ENCODE results near the gene CAPN5. TPM values are rescaled to one million over a fixed set of nuclear protein-coding genes. Genes with fewer than 3 reads are reported as not detected.

CAPN5 gene
- total and polyA plus RNA-seq, 10 of the 15 experiments (the other 5 are each of a cell fraction or from before 2014, with no cell fraction given), result 0.02 to 0.33 (median 0.07) TPM; not detected in 3

DNA sequence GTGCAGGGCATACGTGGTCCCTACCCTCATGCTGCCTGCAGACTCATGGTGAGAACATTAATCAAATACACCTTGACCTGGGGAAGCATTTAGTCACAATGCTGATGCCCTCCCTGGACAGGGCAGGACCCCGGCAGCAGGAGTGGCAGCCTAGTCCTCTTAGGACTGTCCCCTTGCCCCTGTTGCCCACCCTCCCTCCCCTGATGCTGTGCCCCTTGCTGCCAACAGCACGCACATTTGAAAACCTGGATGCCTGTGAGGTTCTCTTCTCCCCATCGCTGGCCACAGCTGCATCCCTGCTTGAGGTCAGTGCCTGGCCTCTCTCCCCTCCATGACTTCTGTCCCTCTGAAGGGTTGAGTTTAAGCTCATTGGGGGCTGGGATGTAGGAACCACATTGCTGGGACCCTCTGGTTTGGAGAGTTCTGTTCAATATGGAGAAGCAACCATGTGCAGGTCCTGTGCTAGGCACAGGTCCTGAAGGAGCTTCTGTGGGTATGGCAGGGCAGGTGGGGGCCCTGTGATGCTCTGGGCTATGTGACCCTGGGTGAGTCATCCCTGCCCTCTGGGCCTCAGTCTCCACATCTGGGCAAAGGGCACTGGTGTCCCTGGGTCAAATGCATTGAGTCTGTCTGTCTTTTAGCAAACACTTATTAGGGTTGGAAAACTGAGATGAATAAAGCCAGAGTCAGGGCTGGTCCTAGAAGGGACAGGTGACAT lies 92.6 kb downstream of the CAPN5 start:
- Histone ChIP-seq H3K27me3 (replicated peaks in 1 of 2; ENCODE audit: control insufficient read depth in 2 of 2, insufficient read depth in 2 of 2, low read length in 1 of 2) (no peaks in the 10 kb centered on the region; a peak in 2 of 4 replicates), H3K9me3 (replicated peaks; ENCODE audit: control insufficient read depth, insufficient read depth, low read length) (no peaks in the 10 kb centered on the region), H3K9ac (ENCODE audit: control insufficient read depth, insufficient read depth, low read length) (no peak overlapping the region), H3K4me2 (ENCODE audit: control insufficient read depth, insufficient read depth) (no peak overlapping the region), H3K79me2 (ENCODE audit: control insufficient read depth, insufficient read depth, low read length) (no peaks in the 10 kb centered on the region), H3K4me3 (no peak overlapping the region), H3K36me3 (ENCODE audit: control insufficient read depth in 2 of 2, insufficient read depth in 2 of 2, low read length in 1 of 2) (no peaks in the 10 kb centered on the region), H3K4me1 (ENCODE audit: control insufficient read depth, insufficient read depth, low read length) (no peaks in the 10 kb centered on the region), H3K27ac (ENCODE audit: control insufficient read depth, insufficient read depth) (no peak overlapping the region), H4K20me1 (ENCODE audit: control insufficient read depth, insufficient read depth) (no peaks in the 10 kb centered on the region), H2AFZ (ENCODE audit: control insufficient read depth, low read depth, low read length) (no peak overlapping the region)
- FAIRE-seq (no peak), DNase-seq (ENCODE audit: low read depth, low spot score) (no peak), ATAC-seq (no peak)
- POLR2A ChIA-PET, result no interaction called here
- no TSS peak for BruUV-seq (replicated peaks)
- SMC1A ChIA-PET (ENCODE audit: uncharacterized antibody, unreplicated experiment), result interaction anchor here (0.6 kb wide), 1 partner anchor 1604 kb away, joined by 3 read pairs; no protein-coding TSS in a partner anchor
- intact Hi-C loops (cut with micrococcal nuclease; ENCODE audit: unreplicated experiment), result no loop called here
- RAD21 ChIA-PET (ENCODE audit: unreplicated experiment), result no interaction called here
- CTCF ChIA-PET, result no interaction called here
- WGBS (ENCODE audit: insufficient coverage, insufficient replicate concordance, low lambda C conversion rate, missing lambda C conversion rate), result 0% methylated on average over 3 of the region's 4 CpGs
- in situ Hi-C loops (cut with MboI), result no loop called here
- no peak for TF ChIP-seq NR2F1 (conservative IDR thresholded peaks at IDR 0.05)
- TF ChIP-seq TARDBP (IDR thresholded peaks at IDR 0.05; ENCODE audit: borderline replicate concordance), result no peak
- TF ChIP-seq STAT1 (conservative IDR thresholded peaks at IDR 0.05), result no peak
- TF ChIP-seq SP1 (IDR thresholded peaks at IDR 0.05; ENCODE audit: low read depth, low read length), result no peak
- TF ChIP-seq TBL1XR1 (IDR thresholded peaks at IDR 0.05; ENCODE audit: low read depth, low read length), result no peak
- TF ChIP-seq MYC (IDR thresholded peaks at IDR 0.05; ENCODE audit: insufficient read depth, insufficient read length, insufficient replicate concordance, low read length, severe bottlenecking), result no peak
- no peak for TF ChIP-seq STAT3 (IDR thresholded peaks at IDR 0.05; ENCODE audit: low read depth, low read length)
- no peak for TF ChIP-seq CREB1 (IDR thresholded peaks at IDR 0.05; ENCODE audit: low read depth)
- TF ChIP-seq BACH1 (IDR thresholded peaks at IDR 0.05; ENCODE audit: borderline replicate concordance), result no peak
- no peak for TF ChIP-seq NFYA (IDR thresholded peaks at IDR 0.05; ENCODE audit: borderline replicate concordance, low read depth, low read length)
- TF ChIP-seq SRF (IDR thresholded peaks at IDR 0.05; ENCODE audit: low read depth in 2 of 2, low read length in 2 of 2), result no peak
- no peak for TF ChIP-seq WRNIP1 (IDR thresholded peaks at IDR 0.05; ENCODE audit: borderline replicate concordance, low read depth, low read length)
- TF ChIP-seq BMI1 (IDR thresholded peaks at IDR 0.05; ENCODE audit: borderline replicate concordance), result no peak
- TF ChIP-seq, protein P1, sequence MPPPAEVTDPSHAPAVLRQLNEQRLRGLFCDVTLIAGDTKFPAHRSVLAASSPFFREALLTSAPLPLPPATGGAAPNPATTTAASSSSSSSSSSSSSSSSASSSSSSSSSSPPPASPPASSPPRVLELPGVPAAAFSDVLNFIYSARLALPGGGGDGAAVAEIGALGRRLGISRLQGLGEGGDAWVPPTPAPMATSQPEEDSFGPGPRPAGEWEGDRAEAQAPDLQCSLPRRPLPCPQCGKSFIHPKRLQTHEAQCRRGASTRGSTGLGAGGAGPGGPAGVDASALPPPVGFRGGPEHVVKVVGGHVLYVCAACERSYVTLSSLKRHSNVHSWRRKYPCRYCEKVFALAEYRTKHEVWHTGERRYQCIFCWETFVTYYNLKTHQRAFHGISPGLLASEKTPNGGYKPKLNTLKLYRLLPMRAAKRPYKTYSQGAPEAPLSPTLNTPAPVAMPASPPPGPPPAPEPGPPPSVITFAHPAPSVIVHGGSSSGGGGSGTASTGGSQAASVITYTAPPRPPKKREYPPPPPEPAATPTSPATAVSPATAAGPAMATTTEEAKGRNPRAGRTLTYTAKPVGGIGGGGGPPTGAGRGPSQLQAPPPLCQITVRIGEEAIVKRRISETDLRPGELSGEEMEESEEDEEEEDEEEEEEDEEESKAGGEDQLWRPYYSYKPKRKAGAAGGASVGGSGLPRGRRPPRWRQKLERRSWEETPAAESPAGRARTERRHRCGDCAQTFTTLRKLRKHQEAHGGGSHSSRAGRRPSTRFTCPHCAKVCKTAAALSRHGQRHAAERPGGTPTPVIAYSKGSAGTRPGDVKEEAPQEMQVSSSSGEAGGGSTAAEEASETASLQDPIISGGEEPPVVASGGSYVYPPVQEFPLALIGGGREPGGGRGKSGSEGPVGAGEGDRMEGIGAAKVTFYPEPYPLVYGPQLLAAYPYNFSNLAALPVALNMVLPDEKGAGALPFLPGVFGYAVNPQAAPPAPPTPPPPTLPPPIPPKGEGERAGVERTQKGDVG (CRISPR knock-in tag; IDR thresholded peaks at IDR 0.05), result no peak
- TF ChIP-seq, protein P2, sequence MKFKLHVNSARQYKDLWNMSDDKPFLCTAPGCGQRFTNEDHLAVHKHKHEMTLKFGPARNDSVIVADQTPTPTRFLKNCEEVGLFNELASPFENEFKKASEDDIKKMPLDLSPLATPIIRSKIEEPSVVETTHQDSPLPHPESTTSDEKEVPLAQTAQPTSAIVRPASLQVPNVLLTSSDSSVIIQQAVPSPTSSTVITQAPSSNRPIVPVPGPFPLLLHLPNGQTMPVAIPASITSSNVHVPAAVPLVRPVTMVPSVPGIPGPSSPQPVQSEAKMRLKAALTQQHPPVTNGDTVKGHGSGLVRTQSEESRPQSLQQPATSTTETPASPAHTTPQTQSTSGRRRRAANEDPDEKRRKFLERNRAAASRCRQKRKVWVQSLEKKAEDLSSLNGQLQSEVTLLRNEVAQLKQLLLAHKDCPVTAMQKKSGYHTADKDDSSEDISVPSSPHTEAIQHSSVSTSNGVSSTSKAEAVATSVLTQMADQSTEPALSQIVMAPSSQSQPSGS (IDR thresholded peaks at IDR 0.05; ENCODE audit: low read length), result no peak
- no peak for TF ChIP-seq SMC3 (IDR thresholded peaks at IDR 0.05; ENCODE audit: borderline replicate concordance, low read length)
- TF ChIP-seq, protein P3, sequence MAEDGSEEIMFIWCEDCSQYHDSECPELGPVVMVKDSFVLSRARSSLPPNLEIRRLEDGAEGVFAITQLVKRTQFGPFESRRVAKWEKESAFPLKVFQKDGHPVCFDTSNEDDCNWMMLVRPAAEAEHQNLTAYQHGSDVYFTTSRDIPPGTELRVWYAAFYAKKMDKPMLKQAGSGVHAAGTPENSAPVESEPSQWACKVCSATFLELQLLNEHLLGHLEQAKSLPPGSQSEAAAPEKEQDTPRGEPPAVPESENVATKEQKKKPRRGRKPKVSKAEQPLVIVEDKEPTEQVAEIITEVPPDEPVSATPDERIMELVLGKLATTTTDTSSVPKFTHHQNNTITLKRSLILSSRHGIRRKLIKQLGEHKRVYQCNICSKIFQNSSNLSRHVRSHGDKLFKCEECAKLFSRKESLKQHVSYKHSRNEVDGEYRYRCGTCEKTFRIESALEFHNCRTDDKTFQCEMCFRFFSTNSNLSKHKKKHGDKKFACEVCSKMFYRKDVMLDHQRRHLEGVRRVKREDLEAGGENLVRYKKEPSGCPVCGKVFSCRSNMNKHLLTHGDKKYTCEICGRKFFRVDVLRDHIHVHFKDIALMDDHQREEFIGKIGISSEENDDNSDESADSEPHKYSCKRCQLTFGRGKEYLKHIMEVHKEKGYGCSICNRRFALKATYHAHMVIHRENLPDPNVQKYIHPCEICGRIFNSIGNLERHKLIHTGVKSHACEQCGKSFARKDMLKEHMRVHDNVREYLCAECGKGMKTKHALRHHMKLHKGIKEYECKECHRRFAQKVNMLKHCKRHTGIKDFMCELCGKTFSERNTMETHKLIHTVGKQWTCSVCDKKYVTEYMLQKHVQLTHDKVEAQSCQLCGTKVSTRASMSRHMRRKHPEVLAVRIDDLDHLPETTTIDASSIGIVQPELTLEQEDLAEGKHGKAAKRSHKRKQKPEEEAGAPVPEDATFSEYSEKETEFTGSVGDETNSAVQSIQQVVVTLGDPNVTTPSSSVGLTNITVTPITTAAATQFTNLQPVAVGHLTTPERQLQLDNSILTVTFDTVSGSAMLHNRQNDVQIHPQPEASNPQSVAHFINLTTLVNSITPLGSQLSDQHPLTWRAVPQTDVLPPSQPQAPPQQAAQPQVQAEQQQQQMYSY (CRISPR knock-in tag; IDR thresholded peaks at IDR 0.05), result no peak
